Sigmoid colon (tissue), 7 donors: ENCODE data around the gene PIGZ. TPM values are rescaled to one million over a fixed set of nuclear protein-coding genes. Genes with fewer than 3 reads are reported as not detected.

Experiments
- DNase-seq: peaks from one replicate; pipeline ENCODE4 v3.0.0-alpha.2; 2019
- H3K27ac ChIP-seq, 4 donors: fragments of 200-600 bp; sonication (generic); one replicate each; pipeline ENCODE4 v1.5.1; 2016 to 2019; ENCODE audit warnings: mild to moderate bottlenecking in 1 of 4
- H3K27me3 ChIP-seq, 3 donors: fragments of 200-600 bp; sonication (generic); one replicate each; pipeline ENCODE4 v1.5.1; 2019; ENCODE audit warnings: mild to moderate bottlenecking in 1 of 3
- H3K36me3 ChIP-seq, 4 donors: fragments of 200-600 bp; sonication (generic); one replicate each; pipeline ENCODE4 v1.5.1; 2016 to 2019
- H3K4me1 ChIP-seq, 4 donors: fragments of 200-600 bp; sonication (generic); one replicate each; pipeline ENCODE4 v1.5.1; 2017 to 2019
- H3K4me3 ChIP-seq, 4 donors: fragments of 200-600 bp; sonication (generic); one replicate each; pipeline ENCODE4 v1.5.1; 2017 to 2019; ENCODE audit warnings: mild to moderate bottlenecking in 2 of 4, moderate library complexity in 1 of 4
- H3K9me3 ChIP-seq, 4 donors: fragments of 200-600 bp in 3 of 4; sonication (generic) in 3 of 4; one replicate each; pipeline versions ENCODE4 v1.5.1 to v1.6.1; 2013 to 2019
- EP300 ChIP-seq, 4 donors: sonication (generic); formaldehyde crosslinking; IDR thresholded peaks; one replicate each; pipeline ENCODE4 v1.6.1; 2017; ENCODE audit warnings: antibody characterized with exemption in 4 of 4
- POLR2A ChIP-seq, 2 donors: fragments of 450-650 bp; IDR thresholded peaks; one replicate each; pipeline ENCODE4 v1.6.1; 2016; ENCODE audit warnings: antibody characterized with exemption in 2 of 2, mild to moderate bottlenecking in 2 of 2, moderate library complexity in 2 of 2
- POLR2AphosphoS5 ChIP-seq, 4 donors: sonication (generic); formaldehyde crosslinking; IDR thresholded peaks; one replicate each; pipeline ENCODE4 v1.6.1; 2017; ENCODE audit warnings: antibody characterized with exemption in 4 of 4
- WGBS, 2 donors: extraction: QIAGEN DNeasy Blood & Tissue Kit; methylation state at CpG; one replicate each; pipeline ENCODE4 v1.1.7; 2013; 5-methylcytosine and 5-hydroxymethylcytosine counted together
- intact Hi-C: fragments of 100-400 bp; cut with DNase I; formaldehyde crosslinking; loops from one replicate; pipeline ENCODE4 v1.15.1; 2023
- polyA plus RNA-seq, 3 donors: library from polyadenylated mRNA; stranded (reverse); fragments of 200-250 nt; gene quantifications; one replicate each; pipeline ENCODE4 v1.2.3, GENCODE V29; 2013
- total RNA-seq, 4 donors: library from RNA; depleted of rRNA; stranded (reverse); fragments of >200 nt; gene quantifications; one replicate each; pipeline ENCODE4 v1.1.0, GENCODE V29; 2016
- TF ChIP-seq, protein P1 (sequence below), 4 experiments: fragments of 450-650 bp in 3 of 4; fragments of 200-600 bp in 1 of 4; IDR thresholded peaks; one replicate each; pipeline ENCODE4 v1.5.1; 2016 to 2019; ENCODE audit warnings: antibody characterized with exemption in 4 of 4, mild to moderate bottlenecking in 3 of 4, moderate library complexity in 2 of 4
- donor health status: healthy with polysubstance abuse.
- donor health status: Bipolar disorder and iron deficiency.
- donor health status: healthy.

PIGZ gene
- total and polyA plus RNA-seq, 7 donors, result 8.6 to 60.8 (median 23.4) TPM

DNA sequence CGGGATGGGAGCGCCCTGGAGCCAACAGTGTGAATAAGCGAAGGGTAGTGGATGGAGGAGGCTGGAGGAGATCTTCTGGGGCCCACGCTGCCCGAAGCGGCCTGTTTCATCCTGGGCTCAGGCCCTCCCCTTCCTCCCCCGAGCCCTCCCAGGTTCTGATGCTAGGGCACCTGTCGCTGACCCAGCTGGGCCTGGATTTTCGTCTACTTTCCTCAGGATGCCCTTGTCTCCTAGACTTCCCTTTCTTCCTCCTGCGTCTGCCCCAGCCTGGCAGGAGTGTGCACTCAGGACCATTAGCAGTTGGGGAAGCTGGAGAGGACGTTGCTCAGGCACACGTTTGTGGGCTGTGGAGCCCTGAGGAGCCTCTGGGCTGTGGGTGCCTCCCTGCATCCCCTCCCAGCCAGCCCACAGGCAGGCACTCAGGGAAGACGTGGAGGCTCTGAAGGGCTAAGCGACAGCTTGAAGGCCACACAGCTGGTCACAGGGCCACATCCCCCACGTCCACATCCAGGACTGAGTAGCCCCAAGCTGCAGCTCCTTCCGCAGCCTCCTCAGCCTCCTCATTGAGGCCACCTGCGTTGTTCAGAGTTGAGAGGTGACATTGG is 23.9 kb upstream of the PIGZ start:
- no peaks in the 10 kb centered on the region for H3K4me1 ChIP-seq
- DNase-seq, result peak; percentile 34
- intact Hi-C loops, result no loop called here
- WGBS, 2 donors, result 92 to 93% methylated on average over 17 of the region's 17 CpGs
- TF ChIP-seq, protein P1, sequence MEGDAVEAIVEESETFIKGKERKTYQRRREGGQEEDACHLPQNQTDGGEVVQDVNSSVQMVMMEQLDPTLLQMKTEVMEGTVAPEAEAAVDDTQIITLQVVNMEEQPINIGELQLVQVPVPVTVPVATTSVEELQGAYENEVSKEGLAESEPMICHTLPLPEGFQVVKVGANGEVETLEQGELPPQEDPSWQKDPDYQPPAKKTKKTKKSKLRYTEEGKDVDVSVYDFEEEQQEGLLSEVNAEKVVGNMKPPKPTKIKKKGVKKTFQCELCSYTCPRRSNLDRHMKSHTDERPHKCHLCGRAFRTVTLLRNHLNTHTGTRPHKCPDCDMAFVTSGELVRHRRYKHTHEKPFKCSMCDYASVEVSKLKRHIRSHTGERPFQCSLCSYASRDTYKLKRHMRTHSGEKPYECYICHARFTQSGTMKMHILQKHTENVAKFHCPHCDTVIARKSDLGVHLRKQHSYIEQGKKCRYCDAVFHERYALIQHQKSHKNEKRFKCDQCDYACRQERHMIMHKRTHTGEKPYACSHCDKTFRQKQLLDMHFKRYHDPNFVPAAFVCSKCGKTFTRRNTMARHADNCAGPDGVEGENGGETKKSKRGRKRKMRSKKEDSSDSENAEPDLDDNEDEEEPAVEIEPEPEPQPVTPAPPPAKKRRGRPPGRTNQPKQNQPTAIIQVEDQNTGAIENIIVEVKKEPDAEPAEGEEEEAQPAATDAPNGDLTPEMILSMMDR (IDR thresholded peaks at IDR 0.05), result no peak
- TF ChIP-seq EP300 (IDR thresholded peaks at IDR 0.05) (no peak), POLR2A (IDR thresholded peaks at IDR 0.05) (no peak), POLR2AphosphoS5 (IDR thresholded peaks at IDR 0.05) (no peak)
- H3K9me3 ChIP-seq, result no peaks in the 10 kb centered on the region
- no peaks in the 10 kb centered on the region for H3K27me3 ChIP-seq
- no peak overlapping the region for H3K4me3 ChIP-seq
- H3K27ac ChIP-seq, result no peak overlapping the region
- H3K36me3 ChIP-seq, result no peaks in the 10 kb centered on the region

DNA sequence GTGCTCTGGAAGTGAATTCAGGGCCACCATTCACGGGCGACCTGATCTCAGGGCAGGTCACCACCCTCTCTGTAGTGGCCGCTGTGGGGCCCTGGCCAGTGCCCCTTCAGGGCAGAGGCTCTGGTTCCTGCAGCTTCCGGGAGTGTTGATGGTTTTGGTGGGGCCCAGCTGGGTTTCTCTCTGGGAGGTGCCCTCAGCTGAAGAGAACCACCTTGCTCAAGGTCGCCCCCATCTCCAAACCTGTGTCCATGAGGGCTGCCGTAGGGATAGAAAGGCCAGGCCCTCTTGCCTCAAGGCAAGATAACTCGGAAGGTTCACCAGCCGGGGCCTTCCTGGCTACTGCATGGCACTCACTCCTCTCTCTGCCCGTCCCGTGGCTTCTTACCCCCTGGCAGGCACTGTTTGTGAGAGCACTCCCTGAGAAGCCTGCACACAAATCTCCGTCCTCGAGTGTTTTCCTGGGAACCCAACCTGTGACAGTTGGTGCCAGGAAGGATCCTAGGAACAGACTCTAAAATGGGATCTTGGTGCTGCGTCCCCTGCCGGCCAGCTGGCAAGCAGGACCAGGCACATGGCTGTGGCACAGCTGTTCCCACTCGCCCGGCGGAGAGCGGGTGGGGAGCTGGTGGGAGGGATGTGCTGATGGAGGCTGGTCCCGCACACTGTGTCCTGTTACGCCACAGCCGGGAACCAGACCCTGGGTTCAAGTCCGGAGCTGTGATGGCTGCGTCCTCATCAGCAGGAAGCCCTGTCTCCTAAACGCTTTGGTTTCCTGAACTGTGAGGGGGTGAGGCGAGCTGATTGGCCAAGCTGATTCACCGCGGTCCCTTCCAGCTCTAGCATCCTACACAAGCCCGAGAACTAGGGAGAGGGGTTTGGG is 23.2 kb upstream of the PIGZ start:
- Histone ChIP-seq H3K27ac (no peak overlapping the region), H3K9me3 (no peaks in the 10 kb centered on the region), H3K36me3 (no peaks in the 10 kb centered on the region), H3K27me3 (no peaks in the 10 kb centered on the region), H3K4me1 (no peaks in the 10 kb centered on the region), H3K4me3 (no peak overlapping the region)
- WGBS, 2 donors, result 87 to 93% methylated on average over 28 of the region's 28 CpGs
- TF ChIP-seq POLR2A (IDR thresholded peaks at IDR 0.05) (no peak), EP300 (IDR thresholded peaks at IDR 0.05) (no peak), POLR2AphosphoS5 (IDR thresholded peaks at IDR 0.05) (no peak)
- TF ChIP-seq, protein P1 (IDR thresholded peaks at IDR 0.05), result no peak
- intact Hi-C loops, result no loop called here
- DNase-seq, result peak; percentile 40

DNA sequence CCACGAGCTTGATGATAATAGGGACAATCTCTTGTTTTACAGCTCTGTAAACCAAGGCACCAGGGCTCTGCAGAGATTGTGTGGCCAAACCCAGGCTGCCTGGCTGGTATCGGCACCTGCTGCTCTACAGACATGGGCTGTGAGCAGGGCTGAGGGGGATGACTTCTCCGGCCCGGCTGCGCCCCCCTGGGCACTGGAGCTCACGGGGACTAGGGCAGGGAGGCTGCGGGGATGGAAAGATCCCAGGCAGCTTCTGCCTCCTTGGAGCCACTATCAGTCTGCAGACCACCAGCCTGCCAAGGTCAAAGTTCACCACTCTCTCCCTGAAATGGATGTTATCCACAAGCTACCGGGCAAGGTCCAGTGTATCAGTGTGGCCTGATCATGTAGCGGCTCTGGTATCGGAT is 22.0 kb upstream of the PIGZ start:
- 88 to 90% methylated on average over 10 of the region's 10 CpGs for WGBS, 2 donors
- Histone ChIP-seq H3K4me1 (no peaks in the 10 kb centered on the region), H3K27me3 (no peaks in the 10 kb centered on the region), H3K36me3 (no peaks in the 10 kb centered on the region), H3K27ac (no peak overlapping the region), H3K4me3 (no peak overlapping the region), H3K9me3 (no peaks in the 10 kb centered on the region)
- intact Hi-C loops, result no loop called here
- TF ChIP-seq POLR2A (IDR thresholded peaks at IDR 0.05), result no peak
- TF ChIP-seq, protein P1 (IDR thresholded peaks at IDR 0.05), result no peak
- DNase-seq, result peak; percentile 48

DNA sequence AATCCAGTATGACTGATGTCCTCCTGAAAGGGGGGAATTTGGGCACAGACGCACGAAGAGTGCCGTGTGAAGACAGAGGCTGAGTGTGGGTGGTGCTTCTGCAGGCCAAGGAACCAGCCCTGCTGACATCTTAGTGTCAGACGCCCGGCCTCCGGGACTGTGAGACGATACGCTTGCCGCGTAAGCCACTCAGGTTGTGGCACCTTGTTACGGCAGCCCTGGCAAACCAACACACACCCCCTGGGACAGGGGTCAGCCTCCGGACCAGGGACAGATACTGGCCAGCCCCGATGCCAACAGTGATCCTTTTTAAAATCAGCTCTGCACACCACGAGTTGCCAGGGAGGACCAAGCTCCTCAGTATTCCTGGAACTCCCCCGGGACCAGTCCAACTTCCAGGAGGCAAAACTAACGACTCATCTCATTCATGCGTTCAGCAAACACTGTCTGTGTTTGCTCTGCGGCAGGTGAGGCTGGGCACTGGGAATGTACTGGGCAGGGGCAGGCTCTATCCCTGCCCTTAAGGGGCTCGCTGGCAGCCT is 21.2 kb upstream of the PIGZ start:
- peak; percentile 46 for DNase-seq
- intact Hi-C loops, result no loop called here
- Histone ChIP-seq H3K27ac (no peak overlapping the region), H3K36me3 (no peaks in the 10 kb centered on the region), H3K27me3 (peaks cover 0 to 3% (median 0%) of the 10 kb centered on the region in 3 donors), H3K4me3 (no peak overlapping the region), H3K4me1 (no peaks in the 10 kb centered on the region), H3K9me3 (no peaks in the 10 kb centered on the region)
- TF ChIP-seq EP300 (IDR thresholded peaks at IDR 0.05) (no peak), POLR2AphosphoS5 (IDR thresholded peaks at IDR 0.05) (no peak), POLR2A (IDR thresholded peaks at IDR 0.05) (no peak)
- TF ChIP-seq, protein P1 (IDR thresholded peaks at IDR 0.05), result no peak
- WGBS, 2 donors, result 66 to 83% methylated on average over 19 of the region's 19 CpGs
